Esophagus muscularis mucosa (tissue), 4 donors: Measurements from ENCODE around the gene IRX4.

Experiments used
- CTCF ChIP-seq, 3 experiments: fragments of 200-600 bp in 2 of 3; fragments of 450-650 bp in 1 of 3; sonication (generic) in 2 of 3; IDR thresholded peaks; one replicate each; pipeline ENCODE4 v1.5.1; 2017 to 2019; ENCODE audit warnings: antibody characterized with exemption in 3 of 3, mild to moderate bottlenecking in 2 of 3, moderate library complexity in 1 of 3
- EP300 ChIP-seq: sonication (generic); formaldehyde crosslinking; IDR thresholded peaks from one replicate; pipeline ENCODE4 v1.6.1; 2017; ENCODE audit warnings: antibody characterized with exemption
- POLR2A ChIP-seq: fragments of 450-650 bp; IDR thresholded peaks from one replicate; pipeline ENCODE4 v1.6.1; 2017; ENCODE audit warnings: antibody characterized with exemption, moderate library complexity, mild to moderate bottlenecking, low read depth
- POLR2AphosphoS5 ChIP-seq, 2 donors: sonication (generic); formaldehyde crosslinking; IDR thresholded peaks; one replicate each; pipeline ENCODE4 v1.6.1; 2017; ENCODE audit warnings: antibody characterized with exemption in 2 of 2

- no peak for TF ChIP-seq CTCF (IDR thresholded peaks at IDR 0.05)
- no peak for TF ChIP-seq POLR2A
- no peak for TF ChIP-seq POLR2AphosphoS5 (IDR thresholded peaks at IDR 0.05)
- no peak for TF ChIP-seq EP300
Measured at GRCh38 chr5:1925111-1926070, 42.7 kb upstream of the IRX4 start.
